ENCODE measurements around the gene GTPBP6.

DNA sequence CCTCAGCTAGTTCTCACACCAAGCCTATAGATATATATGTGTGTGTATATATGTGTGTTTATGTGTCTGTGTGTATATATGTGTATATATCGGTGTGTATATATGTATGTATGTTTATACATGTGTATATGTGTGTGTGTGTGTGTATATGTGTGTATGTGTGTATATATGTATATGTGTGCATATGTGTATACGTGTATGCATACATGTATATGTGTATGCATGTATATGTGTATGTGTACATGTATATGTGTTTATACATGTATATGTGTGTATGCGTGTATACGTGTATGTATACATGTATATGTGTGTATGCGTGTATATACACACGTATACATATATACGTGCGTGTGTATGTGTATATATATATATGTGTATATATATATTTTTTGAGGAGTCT lies 18.3 kb downstream of the GTPBP6 start:
- TF ChIP-seq, protein P1, sequence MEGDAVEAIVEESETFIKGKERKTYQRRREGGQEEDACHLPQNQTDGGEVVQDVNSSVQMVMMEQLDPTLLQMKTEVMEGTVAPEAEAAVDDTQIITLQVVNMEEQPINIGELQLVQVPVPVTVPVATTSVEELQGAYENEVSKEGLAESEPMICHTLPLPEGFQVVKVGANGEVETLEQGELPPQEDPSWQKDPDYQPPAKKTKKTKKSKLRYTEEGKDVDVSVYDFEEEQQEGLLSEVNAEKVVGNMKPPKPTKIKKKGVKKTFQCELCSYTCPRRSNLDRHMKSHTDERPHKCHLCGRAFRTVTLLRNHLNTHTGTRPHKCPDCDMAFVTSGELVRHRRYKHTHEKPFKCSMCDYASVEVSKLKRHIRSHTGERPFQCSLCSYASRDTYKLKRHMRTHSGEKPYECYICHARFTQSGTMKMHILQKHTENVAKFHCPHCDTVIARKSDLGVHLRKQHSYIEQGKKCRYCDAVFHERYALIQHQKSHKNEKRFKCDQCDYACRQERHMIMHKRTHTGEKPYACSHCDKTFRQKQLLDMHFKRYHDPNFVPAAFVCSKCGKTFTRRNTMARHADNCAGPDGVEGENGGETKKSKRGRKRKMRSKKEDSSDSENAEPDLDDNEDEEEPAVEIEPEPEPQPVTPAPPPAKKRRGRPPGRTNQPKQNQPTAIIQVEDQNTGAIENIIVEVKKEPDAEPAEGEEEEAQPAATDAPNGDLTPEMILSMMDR (IDR thresholded peaks at IDR 0.05), result no peak
- no peak for TF ChIP-seq POLR2A (IDR thresholded peaks at IDR 0.05)

Measured in uterus (tissue), 2 donors.